ENCODE results near the gene ADGRL3. TPM values are rescaled to one million over a fixed set of nuclear protein-coding genes. Genes with fewer than 3 reads are reported as not detected.

Gene ADGRL3
- total and polyA plus RNA-seq, 2 donors (not counting 1 experiment from before 2014, with no cell fraction given) = under 0.01 to 0.05 TPM

- Histone ChIP-seq H3K9ac (ENCODE audit: insufficient read depth, low read length) (no peak overlapping the region), H3K4me3 (replicated peaks in 1 of 4; ENCODE audit: control extremely low read depth in 1 of 4, insufficient read depth in 1 of 4, low read depth in 3 of 4, low read length in 4 of 4) (no peak overlapping the region), H2AFZ (ENCODE audit: low read length) (no peak overlapping the region)
These were observed 141.9 kb downstream of the ADGRL3 start for GRCh38 chr4:61342061-61342460.

GRCh38 chr4:61350932-61351331 is 150.8 kb downstream of the ADGRL3 start:
- no peak for DNase-seq (ENCODE audit: low read depth in 2 of 2)
- H2AFZ ChIP-seq (ENCODE audit: low read length) = no peak overlapping the region
- TF ChIP-seq EZH2 (IDR thresholded peaks at IDR 0.05; ENCODE audit: low read length, missing control alignments) (no peak), CTCF (conservative IDR thresholded peaks at IDR 0.05 in 1 of 2, IDR thresholded peaks at IDR 0.05 in 1 of 2; ENCODE audit: low read depth in 1 of 2, low read length in 2 of 2) (no peak)
- H3K4me1 ChIP-seq (ENCODE audit: control insufficient read depth, extremely low read depth, insufficient read depth, low read length) = no peaks in the 10 kb centered on the region
- no peaks in the 10 kb centered on the region for H3K79me2 ChIP-seq (ENCODE audit: control insufficient read depth, insufficient read depth, low read length)
- no peak overlapping the region for H3K4me2 ChIP-seq (ENCODE audit: extremely low read depth, insufficient read depth, low read length)
- no peaks in the 10 kb centered on the region for H4K20me1 ChIP-seq (ENCODE audit: control insufficient read depth, extremely low read depth, insufficient read depth, low read length)
- no peak overlapping the region for H3K9ac ChIP-seq (ENCODE audit: insufficient read depth, low read length)
- no peak overlapping the region for H3K4me3 ChIP-seq (replicated peaks in 1 of 4; ENCODE audit: control extremely low read depth in 1 of 4, insufficient read depth in 1 of 4, low read depth in 3 of 4, low read length in 4 of 4)
- H3K27ac ChIP-seq (ENCODE audit: insufficient read depth, low read length) = no peak overlapping the region
- H3K36me3 ChIP-seq (ENCODE audit: control insufficient read depth, insufficient read depth, low read length) = no peaks in the 10 kb centered on the region
- no peaks in the 10 kb centered on the region for H3K27me3 ChIP-seq (ENCODE audit: control insufficient read depth, insufficient read depth, low read length)
- H3K9me3 ChIP-seq (ENCODE audit: control insufficient read depth, insufficient read depth, low read depth, low read length) = no peaks in the 10 kb centered on the region

More at GRCh38 chr4:61342061-61342460, 141.9 kb downstream of the ADGRL3 start:
- Histone ChIP-seq H3K79me2 (ENCODE audit: control insufficient read depth, insufficient read depth, low read length) (no peaks in the 10 kb centered on the region), H3K36me3 (ENCODE audit: control insufficient read depth, insufficient read depth, low read length) (no peaks in the 10 kb centered on the region), H3K27me3 (ENCODE audit: control insufficient read depth, insufficient read depth, low read length) (no peaks in the 10 kb centered on the region), H3K4me2 (ENCODE audit: extremely low read depth, insufficient read depth, low read length) (no peak overlapping the region), H4K20me1 (ENCODE audit: control insufficient read depth, extremely low read depth, insufficient read depth, low read length) (no peaks in the 10 kb centered on the region), H3K4me1 (ENCODE audit: control insufficient read depth, extremely low read depth, insufficient read depth, low read length) (no peaks in the 10 kb centered on the region), H3K9me3 (ENCODE audit: control insufficient read depth, insufficient read depth, low read depth, low read length) (no peaks in the 10 kb centered on the region), H3K27ac (ENCODE audit: insufficient read depth, low read length) (no peak overlapping the region)
- DNase-seq (ENCODE audit: low read depth in 2 of 2) = no peak
- TF ChIP-seq CTCF (conservative IDR thresholded peaks at IDR 0.05 in 1 of 2, IDR thresholded peaks at IDR 0.05 in 1 of 2; ENCODE audit: low read depth in 1 of 2, low read length in 2 of 2) (no peak), EZH2 (IDR thresholded peaks at IDR 0.05; ENCODE audit: low read length, missing control alignments) (no peak)

- Histone ChIP-seq H3K27me3 (ENCODE audit: control insufficient read depth, insufficient read depth, low read length) (no peaks in the 10 kb centered on the region), H2AFZ (ENCODE audit: low read length) (no peak overlapping the region), H3K36me3 (ENCODE audit: control insufficient read depth, insufficient read depth, low read length) (no peaks in the 10 kb centered on the region), H4K20me1 (ENCODE audit: control insufficient read depth, extremely low read depth, insufficient read depth, low read length) (no peaks in the 10 kb centered on the region), H3K4me2 (ENCODE audit: extremely low read depth, insufficient read depth, low read length) (no peak overlapping the region), H3K4me1 (ENCODE audit: control insufficient read depth, extremely low read depth, insufficient read depth, low read length) (no peaks in the 10 kb centered on the region), H3K79me2 (ENCODE audit: control insufficient read depth, insufficient read depth, low read length) (no peaks in the 10 kb centered on the region), H3K4me3 (replicated peaks in 1 of 4; ENCODE audit: control extremely low read depth in 1 of 4, insufficient read depth in 1 of 4, low read depth in 3 of 4, low read length in 4 of 4) (no peak overlapping the region), H3K27ac (ENCODE audit: insufficient read depth, low read length) (no peak overlapping the region), H3K9me3 (ENCODE audit: control insufficient read depth, insufficient read depth, low read depth, low read length) (no peaks in the 10 kb centered on the region), H3K9ac (ENCODE audit: insufficient read depth, low read length) (no peak overlapping the region)
- no peak for TF ChIP-seq CTCF (conservative IDR thresholded peaks at IDR 0.05 in 1 of 2, IDR thresholded peaks at IDR 0.05 in 1 of 2; ENCODE audit: low read depth in 1 of 2, low read length in 2 of 2)
- TF ChIP-seq EZH2 (IDR thresholded peaks at IDR 0.05; ENCODE audit: low read length, missing control alignments) = no peak
- peak in 1 of 2 donors; percentile 1 for DNase-seq (ENCODE audit: low read depth in 2 of 2)
These were observed 156.6 kb downstream of the ADGRL3 start for GRCh38 chr4:61356696-61357095.
